OCI-LY1 (cell line): Measurements from ENCODE around the gene UROC1.

Source experiments
- CTCF ChIP-seq: fragments of 200-600 bp; sonication (generic), shearing (Covaris generic); IDR thresholded peaks from 2 replicates; pipeline ENCODE4 v1.5.1; 2017; ENCODE audit warnings: mild to moderate bottlenecking, antibody characterized with exemption, low read length, moderate library complexity, mixed read lengths
- EZH2 ChIP-seq: fragments of 200-600 bp; sonication (generic), shearing (Covaris generic); IDR thresholded peaks from 2 replicates; pipeline ENCODE4 v1.8.0; 2017; ENCODE audit warnings: borderline replicate concordance, mixed run types, mild to moderate bottlenecking, antibody characterized with exemption, low read length, moderate library complexity, mixed read lengths

DNA sequence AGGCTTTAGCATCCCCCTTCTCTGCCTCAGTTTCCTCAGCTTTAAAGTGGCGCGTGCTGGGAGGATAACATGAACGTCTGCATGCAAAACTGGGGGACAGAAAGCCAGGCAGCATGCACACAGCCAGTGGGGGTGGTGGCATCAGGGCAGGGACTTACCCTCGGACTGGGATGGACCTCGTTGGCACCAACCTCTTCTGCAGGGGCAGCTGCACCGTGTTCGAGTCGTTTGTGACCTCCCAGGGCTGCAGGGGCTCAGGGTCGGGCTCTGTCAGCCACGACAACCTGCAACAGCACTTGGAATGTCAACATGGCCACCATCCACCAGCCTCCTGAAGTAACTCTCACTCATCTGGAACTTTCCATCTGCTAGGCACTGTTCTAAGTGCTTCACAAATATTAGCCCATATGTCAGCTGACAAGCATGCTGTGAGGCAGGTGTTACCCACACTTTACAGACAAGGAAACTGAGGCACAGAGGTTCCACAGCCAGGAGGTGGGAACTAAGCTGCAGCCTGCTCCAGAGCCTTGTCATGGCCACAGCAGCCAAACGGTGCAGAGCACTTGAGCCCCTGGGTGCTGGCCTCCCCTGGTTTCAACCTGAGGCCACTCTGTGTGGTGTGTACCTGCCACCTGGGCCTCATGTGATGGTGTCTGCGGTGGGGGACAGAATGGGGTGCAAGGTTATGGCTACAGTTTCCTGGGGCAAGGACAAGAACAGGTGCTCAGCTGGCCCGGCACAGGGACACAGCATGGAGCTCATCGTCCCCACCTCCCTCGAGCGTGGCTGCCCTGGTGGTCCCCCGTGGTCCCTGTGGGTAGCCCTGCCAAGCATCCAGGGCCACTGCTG, 34.5 kb upstream of the UROC1 start:
- TF ChIP-seq CTCF (no peak), EZH2 (no peak)
